H7 (cell line): ENCODE data around the gene GCN1. TPM values are rescaled to one million over a fixed set of nuclear protein-coding genes. Genes with fewer than 3 reads are reported as not detected.
A peak's percentile ranks its signal among the peaks of the same experiment; 100 is the strongest.

Experiments
- DNase-seq: peaks from one replicate; pipeline ENCODE4 v3.0.0; 2012
- H3K27me3 ChIP-seq: 2 replicates; pipeline ENCODE4 v1.6.0; 2011; ENCODE audit warnings: mild to moderate bottlenecking, low read length; ENCODE audit not compliant: control insufficient read depth, insufficient read depth
- H3K36me3 ChIP-seq: replicated peaks from 2 replicates; pipeline ENCODE4 v1.5.1; 2011; ENCODE audit warnings: low read length; ENCODE audit not compliant: control insufficient read depth, insufficient read depth
- H3K4me3 ChIP-seq: 2 replicates; pipeline ENCODE4 v1.5.1; 2011; ENCODE audit warnings: low read depth, mild to moderate bottlenecking, control low read depth, low read length, moderate library complexity; ENCODE audit not compliant: insufficient read depth
- total RNA-seq: library from RNA; depleted of rRNA; stranded (reverse); fragments of >200 nt; shearing (Covaris generic); gene quantifications from 2 replicates; pipeline ENCODE4 v1.2.3, GENCODE V29; 2014

GCN1 gene
- total RNA-seq, 1 experiment from 2014 or later = 119 TPM

GRCh38 chr12:120119271-120119973, 75.1 kb downstream of the GCN1 start:
- Histone ChIP-seq H3K4me3 (no peak overlapping the region), H3K27me3 (no peaks in the 10 kb centered on the region), H3K36me3 (peaks cover 2% of the 10 kb centered on the region; the same call in 1 of the 2 replicates)
- no peak for DNase-seq

DNA sequence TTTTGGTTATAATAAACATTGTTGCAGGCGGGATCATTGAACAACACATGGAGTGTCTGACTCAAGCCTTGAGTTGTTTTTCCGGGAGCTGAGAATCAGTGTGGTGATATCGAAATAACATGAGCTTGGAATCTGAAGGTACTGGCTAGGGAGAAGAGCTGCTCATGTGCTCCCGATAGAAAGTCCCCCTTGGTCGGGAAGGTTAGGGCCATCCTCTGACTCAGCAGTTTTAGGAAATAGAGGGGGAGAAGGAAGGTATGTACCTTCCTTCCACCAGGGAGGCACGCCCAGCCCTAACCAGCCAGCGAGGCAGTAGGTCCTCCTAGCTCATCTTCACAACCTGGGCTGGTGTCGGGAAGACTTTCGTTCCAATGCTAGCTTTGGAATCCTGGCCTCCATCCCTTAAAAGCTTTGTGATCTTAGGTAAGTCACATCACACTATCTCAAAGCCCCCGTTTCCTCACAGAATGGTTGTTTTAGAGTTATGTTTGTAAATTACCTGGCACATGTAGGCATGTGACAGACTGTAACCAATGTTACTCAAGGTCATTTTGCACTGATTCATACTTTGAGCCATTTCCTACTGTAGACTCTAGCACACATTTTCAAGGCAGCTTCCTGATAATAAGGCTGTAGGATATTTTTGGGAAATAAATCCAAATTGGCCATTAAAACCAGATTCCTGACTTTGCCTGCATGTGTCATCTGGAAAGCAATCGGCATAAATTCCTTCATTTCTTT, 76.0 kb downstream of the GCN1 start:
- H3K4me3 ChIP-seq = peak overlapping the region; percentile 92
- H3K36me3 ChIP-seq = peaks cover 4% of the 10 kb centered on the region
- H3K27me3 ChIP-seq = no peaks in the 10 kb centered on the region
- DNase-seq = peak; percentile 85

- peak overlapping the region; percentile 92 for H3K4me3 ChIP-seq
- no peaks in the 10 kb centered on the region for H3K27me3 ChIP-seq
- DNase-seq = no peak
- H3K36me3 ChIP-seq = peaks cover 4% of the 10 kb centered on the region
Measured at GRCh38 chr12:120117961-120118320, 76.6 kb downstream of the GCN1 start.

DNA sequence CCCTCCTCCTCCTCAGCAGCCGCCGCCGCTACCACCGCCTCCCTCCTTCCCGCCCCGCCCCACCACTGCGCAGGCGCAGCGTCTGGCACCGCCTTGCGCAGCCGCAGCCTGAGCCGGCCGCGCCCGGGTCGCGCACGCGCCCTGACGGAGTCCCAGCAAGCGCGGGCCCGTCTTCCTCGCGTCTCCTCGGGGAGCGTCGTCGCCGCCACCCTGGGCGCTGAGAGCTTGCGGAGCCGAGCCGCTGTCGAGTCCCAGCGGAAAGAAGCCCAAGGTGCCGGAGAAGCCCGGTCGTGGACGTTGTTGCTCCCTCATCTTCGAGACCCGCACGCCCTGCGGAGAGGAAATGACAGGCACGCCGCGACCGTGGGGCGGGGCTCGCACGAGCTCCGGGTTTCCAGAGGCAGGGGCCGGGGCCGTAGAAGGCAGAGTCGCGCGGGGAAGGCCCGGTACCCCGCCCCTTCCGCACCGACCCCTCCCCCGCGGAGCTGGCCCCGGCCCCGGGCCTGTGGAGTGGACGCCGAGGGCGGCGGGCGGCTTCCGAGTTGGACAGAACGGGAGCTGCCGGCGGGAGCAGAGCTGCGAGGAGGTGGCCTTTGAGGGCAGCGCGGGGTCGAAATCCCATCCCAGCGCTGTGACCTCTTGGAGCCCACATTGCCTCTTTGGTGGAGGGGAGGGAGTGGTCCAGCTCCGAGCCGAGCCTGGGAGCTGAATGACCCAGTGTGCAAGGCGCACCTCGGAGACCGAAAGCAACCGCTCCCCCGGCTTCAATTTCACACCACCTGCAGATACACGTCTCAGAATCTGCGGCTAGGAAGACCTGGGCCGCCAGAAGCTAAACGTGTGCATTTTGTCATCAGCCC, 77.5 kb downstream of the GCN1 start:
- DNase-seq = peak; percentile 100
- Histone ChIP-seq H3K4me3 (peak overlapping the region; percentile 92), H3K36me3 (peaks cover 4% of the 10 kb centered on the region)

GRCh38 chr12:120116441-120116791, 78.1 kb downstream of the GCN1 start, which contains the start of gene RAB35:
RAB35 (minus strand) TSS chr12:120116753; CDS start chr12:120116650, 103 bp downstream.
- Histone ChIP-seq H3K27me3 (no peaks in the 10 kb centered on the region), H3K4me3 (peak within 1 kb of the TSS; percentile 92), H3K36me3 (peaks cover 4% of the 10 kb centered on the region)
- DNase-seq = no peak

More for the DNA sequence above, 77.5 kb downstream of the GCN1 start:
- no peaks in the 10 kb centered on the region for H3K27me3 ChIP-seq

GRCh38 chr12:120115692-120116440, 78.6 kb downstream of the GCN1 start:
- Histone ChIP-seq H3K4me3 (peak overlapping the region; percentile 92), H3K36me3 (peaks cover 4% of the 10 kb centered on the region), H3K27me3 (no peaks in the 10 kb centered on the region)
- DNase-seq = no peak

DNA sequence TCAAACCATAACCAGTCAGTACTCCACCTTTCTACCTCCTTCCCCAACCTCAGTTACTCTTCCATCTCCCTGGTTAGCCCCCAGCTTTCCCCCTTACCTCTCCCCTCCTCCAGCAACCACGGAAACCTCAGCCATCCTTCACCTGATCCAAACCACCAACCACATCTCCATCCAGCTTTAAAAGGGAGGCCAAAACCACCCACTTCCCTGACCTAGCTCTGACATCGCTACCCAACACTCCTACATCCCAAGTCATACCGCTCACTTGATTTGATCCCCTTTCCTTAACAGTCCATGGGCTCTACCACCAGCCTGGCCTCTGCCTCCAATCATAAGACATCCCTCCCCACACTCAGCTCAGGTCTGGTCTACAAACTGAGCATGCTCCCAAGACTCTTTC, 79.4 kb downstream of the GCN1 start:
- no peak for DNase-seq
- Histone ChIP-seq H3K36me3 (peaks cover 4% of the 10 kb centered on the region), H3K27me3 (no peaks in the 10 kb centered on the region), H3K4me3 (no peak overlapping the region)

DNA sequence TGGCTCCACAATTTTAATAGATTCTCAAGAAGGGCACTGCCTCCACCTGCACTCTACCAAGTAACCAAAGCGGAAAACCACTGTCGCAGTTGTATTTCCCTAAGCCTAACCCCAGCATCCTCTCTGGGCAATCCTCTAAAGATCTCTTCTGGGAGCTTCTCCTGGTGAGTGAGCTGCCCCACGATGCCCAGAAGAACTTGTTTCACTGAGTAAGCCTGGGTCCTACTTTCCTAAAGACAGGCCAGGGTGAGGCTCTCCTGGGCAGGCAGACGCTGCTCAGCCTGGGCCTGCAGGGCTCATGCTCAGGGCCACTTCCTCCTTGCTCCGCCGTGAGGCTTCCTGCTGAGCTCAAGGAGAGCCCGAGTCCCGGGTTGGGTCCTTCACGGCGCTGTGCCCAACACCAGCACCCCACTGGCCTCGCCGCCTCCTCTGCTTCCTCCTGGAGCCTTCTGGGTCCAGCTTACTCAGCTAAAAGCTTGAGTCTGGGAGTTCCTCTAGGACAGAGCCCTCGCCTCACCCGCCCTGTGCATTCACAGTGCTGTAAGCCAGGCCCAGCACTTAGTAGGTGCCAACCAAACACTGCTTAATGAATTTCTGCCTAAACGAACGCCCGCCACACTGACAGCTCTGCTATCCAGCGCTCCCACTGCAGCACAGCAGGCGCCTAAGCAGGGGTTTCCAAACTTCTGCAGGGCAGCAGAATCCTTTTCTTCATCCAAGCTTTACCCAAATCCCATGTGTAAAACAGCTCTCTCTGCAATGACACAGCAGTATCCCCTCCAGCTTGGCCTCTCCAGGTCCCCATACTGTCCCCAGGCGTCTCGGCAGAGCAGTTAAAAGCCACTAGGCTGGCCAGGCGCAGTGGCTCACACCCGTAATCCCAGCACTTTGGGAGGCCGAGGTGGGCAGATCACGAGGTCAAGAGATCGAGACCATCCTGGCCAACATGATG, 83.7 kb downstream of the GCN1 start:
- peaks cover 4% of the 10 kb centered on the region for H3K36me3 ChIP-seq
- peak; percentile 76 for DNase-seq
- H3K27me3 ChIP-seq = no peaks in the 10 kb centered on the region
- H3K4me3 ChIP-seq = no peak overlapping the region

DNA sequence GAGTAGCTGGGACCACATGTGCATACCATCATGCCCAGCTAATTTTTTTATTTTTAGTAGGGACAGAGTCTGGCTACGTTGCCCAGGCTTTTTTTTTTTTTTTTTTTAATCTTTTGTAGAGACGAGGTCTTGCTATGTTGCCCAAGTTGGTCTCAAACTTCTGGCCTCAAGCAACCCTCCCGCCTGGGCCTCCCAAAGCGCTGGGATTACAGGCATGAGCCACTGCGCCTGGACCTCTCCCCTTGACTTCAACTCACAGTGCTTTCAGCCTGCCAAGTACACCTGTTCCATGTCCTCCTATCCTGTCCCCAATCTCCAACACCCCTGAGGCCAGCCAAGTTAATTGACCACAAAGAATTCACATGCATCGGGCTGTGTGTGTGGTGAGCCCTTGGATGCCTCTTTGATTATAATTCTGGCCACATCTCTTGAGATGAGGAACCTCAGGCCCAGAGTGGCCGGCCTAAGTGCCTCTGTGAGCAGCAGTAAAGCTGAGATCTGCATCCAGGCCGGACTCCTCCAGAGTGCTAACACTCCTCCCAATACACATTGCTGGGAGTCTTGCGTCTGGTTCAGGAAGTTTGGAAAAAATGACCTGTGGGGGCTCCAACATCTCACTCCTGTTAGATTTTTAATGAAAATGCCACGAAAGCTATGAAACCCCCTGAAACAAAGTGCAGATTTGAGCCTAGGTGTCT, 84.8 kb downstream of the GCN1 start:
- peaks cover 3% of the 10 kb centered on the region for H3K36me3 ChIP-seq
- no peaks in the 10 kb centered on the region for H3K27me3 ChIP-seq
- no peak for DNase-seq
- no peak overlapping the region for H3K4me3 ChIP-seq

DNA sequence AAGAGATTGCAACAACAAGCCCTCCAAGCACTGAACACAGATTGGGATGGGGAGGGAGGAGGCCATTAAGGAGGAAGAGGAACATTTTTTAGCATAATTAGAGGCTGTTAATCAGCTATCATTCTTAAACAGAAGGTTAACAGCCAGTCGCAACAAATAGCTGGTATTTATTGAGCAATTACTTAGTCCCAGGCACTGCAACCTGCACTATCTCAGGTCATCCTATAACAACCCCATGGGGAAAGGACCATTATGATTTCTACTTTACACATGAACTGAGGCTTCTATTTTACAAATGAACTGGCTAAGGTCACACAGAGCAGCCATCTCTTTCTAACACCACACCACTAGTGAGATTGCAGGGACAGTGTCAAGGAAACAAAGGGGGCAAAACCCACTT, 88.4 kb downstream of the GCN1 start:
- no peaks in the 10 kb centered on the region for H3K27me3 ChIP-seq
- DNase-seq = no peak
- H3K4me3 ChIP-seq = no peak overlapping the region
- H3K36me3 ChIP-seq = peaks cover 2% of the 10 kb centered on the region

- H3K27me3 ChIP-seq = no peaks in the 10 kb centered on the region
- H3K4me3 ChIP-seq = no peak overlapping the region
- peak; percentile 21 for DNase-seq
- peaks cover 5% of the 10 kb centered on the region for H3K36me3 ChIP-seq
Measured at GRCh38 chr12:120103371-120103770, 91.1 kb downstream of the GCN1 start.

DNA sequence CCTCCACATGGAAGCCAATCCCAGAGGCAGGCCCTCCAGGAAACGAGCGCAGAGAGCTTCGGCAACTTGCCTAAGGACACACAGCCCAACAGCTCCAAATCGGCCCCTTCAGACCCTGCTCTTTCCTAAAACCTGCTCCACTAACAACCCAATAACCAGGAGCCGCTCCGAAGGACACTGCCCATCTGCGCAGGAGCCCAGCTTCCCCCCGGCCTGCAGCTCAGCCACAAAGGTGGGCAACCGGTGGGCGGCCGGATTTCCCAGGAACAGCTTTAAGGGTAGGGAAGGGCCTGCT, 91.5 kb downstream of the GCN1 start:
- peaks cover 7% of the 10 kb centered on the region for H3K36me3 ChIP-seq
- DNase-seq = peak; percentile 24
- H3K27me3 ChIP-seq = no peaks in the 10 kb centered on the region
- no peak overlapping the region for H3K4me3 ChIP-seq
